Mesenteric fat pad (tissue), 1 donor: ENCODE measurements around the gene SLC39A1. TPM values are rescaled to one million over a fixed set of nuclear protein-coding genes. Genes with fewer than 3 reads are reported as not detected.

Experiments
- microRNA-seq: library from miRNA; unstranded; fragments of <30 nt; microRNA quantifications from one replicate; pipeline ENCODE4 v1.2.0, GENCODE V29; 2020; ENCODE audit warnings: borderline number of aligned reads
- total RNA-seq: library from RNA; stranded (reverse); fragmentation: NEBNext Ultra II Directional; extraction: Animal tissue kit (Norgen Biotek cat#: 25700); gene quantifications from one replicate; pipeline ENCODE4 v1.2.1, GENCODE V29; 2021
- donor health status: DM: yes; HTN: yes; CAD: no.

SLC39A1 gene
- total RNA-seq, 1 donor from 2014 or later, result 92.2 TPM

Small RNA genes lying within 50 kb of the gene (microRNA-seq; reads per million reads assigned to microRNA genes)
- gene MIR6737, result not detected

Other genes with a start within 250 kb of the SLC39A1 start
- gene INTS3, start 235.5 kb downstream of the SLC39A1 start, total RNA-seq, result 36.7 TPM
- gene SLC27A3, start 188.1 kb downstream of the SLC39A1 start, total RNA-seq, result 87.4 TPM
- 37.4 TPM for gene GATAD2B, start 40.6 kb downstream of the SLC39A1 start, total RNA-seq
- 67.5 TPM for gene DENND4B, start 16.8 kb downstream of the SLC39A1 start, total RNA-seq
- gene CRTC2, start 4.9 kb downstream of the SLC39A1 start, total RNA-seq, result 36.4 TPM
- gene CREB3L4, start 4.4 kb upstream of the SLC39A1 start, total RNA-seq, result 5.1 TPM
- gene JTB, start 14.1 kb upstream of the SLC39A1 start, total RNA-seq, result 102 TPM
- 144 TPM for gene RAB13, start 22.8 kb upstream of the SLC39A1 start, total RNA-seq
- gene RPS27, start 27.2 kb upstream of the SLC39A1 start, total RNA-seq, result 1,095 TPM
- gene NUP210L, start 191.5 kb upstream of the SLC39A1 start, total RNA-seq, result not detected
- 294 TPM for gene TPM3, start 228.6 kb upstream of the SLC39A1 start, total RNA-seq
- not detected for gene CFAP141, start 242.8 kb upstream of the SLC39A1 start, total RNA-seq